Purkinje cell (primary cell): ENCODE measurements around the gene VSIG10L2. TPM values are rescaled to one million over a fixed set of nuclear protein-coding genes. Genes with fewer than 3 reads are reported as not detected.

Source experiments
- polyA plus RNA-seq: library from polyadenylated mRNA; unstranded; fragments of >200 nt; fragmentation: Nextera tagmentation; gene quantifications from 2 replicates; pipeline ENCODE4 v1.2.1, GENCODE V29; 2014

Gene VSIG10L2
- not detected in 2 replicates for polyA plus RNA-seq

DNA sequence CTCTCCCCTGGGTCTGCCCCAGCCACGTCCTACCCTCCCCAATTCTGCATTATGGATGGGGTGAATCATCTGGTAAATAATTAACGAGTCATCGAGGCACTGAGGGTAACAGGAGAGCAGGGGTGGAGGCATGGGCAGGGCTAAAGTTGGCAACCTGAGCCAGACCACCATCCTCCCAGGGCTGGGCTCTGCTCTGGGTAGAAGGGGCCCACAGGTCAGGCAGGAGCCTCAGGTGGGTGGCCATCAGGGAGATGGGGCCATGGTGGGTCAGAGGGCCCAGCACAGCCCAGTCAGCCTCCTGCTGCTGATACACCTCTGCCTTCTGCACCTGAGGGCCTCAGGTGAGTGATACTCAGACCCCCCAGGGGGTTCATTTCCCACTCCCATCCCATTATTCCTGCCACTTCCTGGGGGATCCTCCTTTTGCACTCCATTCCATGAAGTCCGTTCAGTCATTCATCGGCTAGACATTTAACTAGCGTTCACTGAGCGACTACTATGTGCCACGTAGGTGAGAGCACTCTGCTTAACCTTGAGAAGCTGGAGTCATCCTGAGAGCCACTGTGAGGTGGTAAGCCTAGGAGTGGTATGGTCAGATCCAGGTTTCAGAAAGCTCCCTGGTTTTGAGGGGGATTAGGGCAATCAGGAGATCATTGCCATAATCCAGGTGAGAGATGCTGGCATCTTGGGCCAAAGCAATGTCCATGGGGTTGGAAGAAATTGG is at the start of gene VSIG10L2:
Gene VSIG10L2, plus strand, starts transcription at position 248 of the 724 bp plus-strand sequence. Its CDS starts 12 bp downstream, at position 260.

DNA sequence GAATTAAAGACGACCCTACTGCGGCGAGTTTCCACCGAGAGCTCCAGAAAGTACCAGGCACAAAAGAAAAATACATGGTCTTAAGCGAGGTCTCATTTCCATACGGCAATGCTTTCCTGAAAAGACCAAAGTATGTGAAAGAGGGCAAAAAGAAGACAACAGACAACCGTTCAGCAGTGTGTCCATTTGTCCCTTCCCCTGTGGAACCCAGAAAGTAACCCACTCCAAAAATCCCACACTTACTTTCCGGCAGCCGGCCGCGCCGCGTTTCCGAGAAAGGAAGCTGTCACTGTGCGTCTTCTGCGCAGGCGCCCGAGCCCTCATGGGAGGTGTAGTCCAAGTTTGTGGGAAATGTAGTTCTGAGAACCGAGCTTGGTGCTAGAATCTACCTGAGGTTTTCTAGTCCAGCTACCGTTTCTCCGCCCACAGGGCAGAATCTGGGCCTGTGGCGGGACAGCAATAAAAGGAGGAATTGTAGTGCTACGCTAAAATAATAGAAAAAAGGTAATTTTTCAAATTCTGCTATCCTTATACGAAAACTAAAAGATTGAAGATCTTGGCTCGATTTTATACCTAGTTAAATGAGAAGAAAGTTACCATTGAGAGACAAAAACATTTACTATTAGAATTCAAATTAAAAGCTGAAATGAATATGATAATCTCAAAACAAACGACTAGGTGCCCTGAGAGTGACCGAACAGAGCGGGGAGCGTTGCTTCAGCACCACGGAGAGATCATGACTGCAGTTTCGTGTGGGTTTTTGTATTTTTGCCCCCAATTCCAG is 42.7 kb upstream of the VSIG10L2 start, which contains the start of gene PUS3:
Gene PUS3, minus strand, starts transcription at position 280 of the 784 bp plus-strand sequence. CDS start 6,922 bp downstream, outside the sequence.

GRCh38 chr11:125903711-125904659 is 41.9 kb upstream of the VSIG10L2 start, which contains the start of gene DDX25:
Gene DDX25 (plus strand): TSS chr11:125904508. CDS start chr11:125904518, 10 bp downstream.

Other genes with a start within 250 kb of the VSIG10L2 start
- gene PATE1, start 199.8 kb upstream of the VSIG10L2 start, polyA plus RNA-seq, result not detected in 2 replicates
- gene PATE2, start 167.2 kb upstream of the VSIG10L2 start, polyA plus RNA-seq, result not detected in 2 replicates
- not detected in 2 replicates for gene PATE3, start 157.9 kb upstream of the VSIG10L2 start, polyA plus RNA-seq
- not detected in 2 replicates for gene PATE4, start 112.7 kb upstream of the VSIG10L2 start, polyA plus RNA-seq
- 12.5 and 15.8 TPM in 2 replicates for gene HYLS1, start 58.4 kb upstream of the VSIG10L2 start, polyA plus RNA-seq
- gene PUS3, start 42.8 kb upstream of the VSIG10L2 start, polyA plus RNA-seq, result 25.6 and 41.9 TPM in 2 replicates
- 58.7 and 59.3 TPM in 2 replicates for gene DDX25, start 41.5 kb upstream of the VSIG10L2 start, polyA plus RNA-seq
- gene CDON, start 116.8 kb downstream of the VSIG10L2 start, polyA plus RNA-seq, result 0.55 and 2.4 TPM in 2 replicates